Fibroblast of lung (primary cell): ENCODE data around the gene PROSER2. TPM values are rescaled to one million over a fixed set of nuclear protein-coding genes. Genes with fewer than 3 reads are reported as not detected.

ENCODE experiments used
- DNase-seq, 2 donors: peaks; one replicate each; pipeline versions ENCODE4 v3.0.0 to v3.0.0-alpha.2; 2010; ENCODE audit warnings: low read depth in 2 of 2
- H2AFZ ChIP-seq: 2 replicates; pipeline ENCODE4 v1.5.1; 2012; ENCODE audit warnings: low read length, control low read depth, inconsistent platforms
- H3K27ac ChIP-seq: 2 replicates; pipeline ENCODE4 v1.5.1; 2011; ENCODE audit warnings: low read length, control low read depth; ENCODE audit not compliant: insufficient read depth
- H3K27me3 ChIP-seq: 2 replicates; pipeline ENCODE4 v1.5.1; 2011; ENCODE audit warnings: mild to moderate bottlenecking, low read length; ENCODE audit not compliant: control insufficient read depth, insufficient read depth
- H3K36me3 ChIP-seq: 2 replicates; pipeline ENCODE4 v1.5.1; 2011; ENCODE audit warnings: low read length; ENCODE audit not compliant: control insufficient read depth, insufficient read depth
- H3K4me1 ChIP-seq: 2 replicates; pipeline ENCODE4 v1.5.1; 2011; ENCODE audit warnings: low read length; ENCODE audit not compliant: control insufficient read depth, insufficient read depth; ENCODE audit errors: extremely low read depth
- H3K4me2 ChIP-seq: 2 replicates; pipeline ENCODE4 v1.5.1; 2011; ENCODE audit warnings: low read length, control low read depth; ENCODE audit not compliant: insufficient read depth; ENCODE audit errors: extremely low read depth
- H3K4me3 ChIP-seq, 4 experiments: fragments of 200-600 bp in 1 of 4; sonication (generic) in 1 of 4; replicated peaks in 1 of 4; 2 replicates each; pipeline ENCODE4 v1.5.1; 2011 to 2016; ENCODE audit warnings: low read length in 4 of 4, low read depth in 3 of 4, mild to moderate bottlenecking in 3 of 4, control low read depth in 2 of 4, inconsistent platforms in 1 of 4, mixed read lengths in 1 of 4; ENCODE audit not compliant: insufficient read depth in 1 of 4; ENCODE audit errors: control extremely low read depth in 1 of 4
- H3K79me2 ChIP-seq: 2 replicates; pipeline ENCODE4 v1.5.1; 2012; ENCODE audit warnings: mild to moderate bottlenecking, low read length, inconsistent platforms; ENCODE audit not compliant: control insufficient read depth, insufficient read depth
- H3K9ac ChIP-seq: 2 replicates; pipeline ENCODE4 v1.5.1; 2011; ENCODE audit warnings: mild to moderate bottlenecking, low read length, control low read depth; ENCODE audit not compliant: insufficient read depth
- H3K9me3 ChIP-seq: 2 replicates; pipeline ENCODE4 v1.5.1; 2012; ENCODE audit warnings: low read depth, low read length; ENCODE audit not compliant: control insufficient read depth, insufficient read depth
- H4K20me1 ChIP-seq: 2 replicates; pipeline ENCODE4 v1.5.1; 2011; ENCODE audit warnings: low read length; ENCODE audit not compliant: control insufficient read depth, insufficient read depth; ENCODE audit errors: extremely low read depth
- EZH2 ChIP-seq: IDR thresholded peaks from 2 replicates; pipeline ENCODE4 v1.5.1; 2012; ENCODE audit warnings: low read length, control low read depth, mild to moderate bottlenecking; ENCODE audit errors: missing control alignments
- polyA plus RNA-seq, 2 donors: library from polyadenylated mRNA; depleted of rRNA in 1 of 2; stranded (reverse) in 1 of 2; unstranded in 1 of 2; fragments of >200 nt; gene quantifications; 2 replicates each; pipeline ENCODE4 v1.2.1, GENCODE V29; 2011 to 2012; ENCODE audit warnings: missing spikeins in 1 of 2
- total RNA-seq: library from RNA; depleted of rRNA; stranded (reverse); fragments of >200 nt; gene quantifications from 2 replicates; pipeline ENCODE4 v1.2.1, GENCODE V29; 2014
- TF ChIP-seq, protein P1 (sequence below), 2 donors: IDR thresholded peaks in 1 of 2; conservative IDR thresholded peaks in 1 of 2; 1 replicate in 1 of 2; 2 replicates in 1 of 2; pipeline ENCODE4 v1.5.1; 2011 to 2012; ENCODE audit warnings: low read length in 2 of 2, control low read depth in 1 of 2, inconsistent platforms in 1 of 2, low read depth in 1 of 2, mild to moderate bottlenecking in 1 of 2

The PROSER2 gene
- total and polyA plus RNA-seq, 2 donors (not counting 1 experiment from before 2014, with no cell fraction given): 1.2 to 2.6 TPM

DNA sequence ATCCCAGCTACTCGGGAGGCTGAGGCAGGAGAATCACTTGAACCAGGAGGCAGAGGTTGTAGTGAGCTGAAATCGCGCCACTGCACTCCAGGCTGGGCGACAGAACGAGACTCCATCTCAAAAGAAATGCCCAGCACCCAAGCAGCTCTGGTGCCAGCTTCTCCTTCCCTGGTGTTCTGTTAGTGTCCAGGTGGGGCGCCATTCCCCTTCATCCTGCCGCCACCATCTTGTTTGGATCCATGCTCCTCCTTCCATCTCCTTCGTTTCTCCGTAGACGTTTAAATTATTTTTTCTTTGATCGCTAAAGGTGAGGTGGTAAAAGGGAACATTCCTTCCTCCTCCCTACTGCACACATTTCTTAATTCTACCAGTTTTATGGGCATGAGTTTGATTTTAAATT, 30.3 kb downstream of the PROSER2 start:
- no peak overlapping the region for H3K9ac ChIP-seq
- no peak overlapping the region for H2AFZ ChIP-seq
- no peaks in the 10 kb centered on the region for H3K27me3 ChIP-seq
- H3K36me3 ChIP-seq: no peaks in the 10 kb centered on the region
- no peak overlapping the region for H3K4me3 ChIP-seq
- TF ChIP-seq EZH2: no peak
- TF ChIP-seq, protein P1, sequence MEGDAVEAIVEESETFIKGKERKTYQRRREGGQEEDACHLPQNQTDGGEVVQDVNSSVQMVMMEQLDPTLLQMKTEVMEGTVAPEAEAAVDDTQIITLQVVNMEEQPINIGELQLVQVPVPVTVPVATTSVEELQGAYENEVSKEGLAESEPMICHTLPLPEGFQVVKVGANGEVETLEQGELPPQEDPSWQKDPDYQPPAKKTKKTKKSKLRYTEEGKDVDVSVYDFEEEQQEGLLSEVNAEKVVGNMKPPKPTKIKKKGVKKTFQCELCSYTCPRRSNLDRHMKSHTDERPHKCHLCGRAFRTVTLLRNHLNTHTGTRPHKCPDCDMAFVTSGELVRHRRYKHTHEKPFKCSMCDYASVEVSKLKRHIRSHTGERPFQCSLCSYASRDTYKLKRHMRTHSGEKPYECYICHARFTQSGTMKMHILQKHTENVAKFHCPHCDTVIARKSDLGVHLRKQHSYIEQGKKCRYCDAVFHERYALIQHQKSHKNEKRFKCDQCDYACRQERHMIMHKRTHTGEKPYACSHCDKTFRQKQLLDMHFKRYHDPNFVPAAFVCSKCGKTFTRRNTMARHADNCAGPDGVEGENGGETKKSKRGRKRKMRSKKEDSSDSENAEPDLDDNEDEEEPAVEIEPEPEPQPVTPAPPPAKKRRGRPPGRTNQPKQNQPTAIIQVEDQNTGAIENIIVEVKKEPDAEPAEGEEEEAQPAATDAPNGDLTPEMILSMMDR (conservative IDR thresholded peaks at IDR 0.05 in 1 of 2, IDR thresholded peaks at IDR 0.05 in 1 of 2; ENCODE audit: low read depth in 1 of 2, low read length in 2 of 2): peak in 1 of 2 donors; percentile 10
- no peaks in the 10 kb centered on the region for H3K4me1 ChIP-seq
- no peak overlapping the region for H3K4me2 ChIP-seq
- no peaks in the 10 kb centered on the region for H4K20me1 ChIP-seq
- no peaks in the 10 kb centered on the region for H3K79me2 ChIP-seq
- H3K27ac ChIP-seq: no peak overlapping the region
- no peaks in the 10 kb centered on the region for H3K9me3 ChIP-seq
- DNase-seq: no peak

DNA sequence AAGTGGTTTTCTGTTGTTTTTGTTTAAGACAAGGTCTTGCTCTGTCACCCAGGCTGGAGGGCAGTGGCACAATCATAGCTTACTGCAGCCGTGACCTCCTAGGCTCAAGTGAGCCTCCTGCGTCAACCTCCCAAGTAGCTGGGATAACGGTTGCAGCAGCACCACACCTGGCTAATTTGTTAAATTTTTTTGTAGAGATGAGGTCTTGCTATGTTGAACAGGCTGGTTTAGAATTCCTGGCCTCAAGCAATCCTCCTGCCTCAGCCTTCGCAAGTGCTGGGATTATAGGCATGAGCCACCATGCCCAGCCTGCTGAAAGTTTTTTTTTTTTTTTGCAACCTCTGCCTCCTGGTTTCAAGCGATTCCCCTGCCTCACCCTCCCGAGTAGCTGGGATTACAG, 31.1 kb downstream of the PROSER2 start:
- Histone ChIP-seq H3K36me3 (no peaks in the 10 kb centered on the region), H3K4me3 (no peak overlapping the region), H3K27me3 (no peaks in the 10 kb centered on the region), H3K79me2 (no peaks in the 10 kb centered on the region), H2AFZ (no peak overlapping the region), H3K9ac (no peak overlapping the region), H3K9me3 (no peaks in the 10 kb centered on the region), H4K20me1 (no peaks in the 10 kb centered on the region), H3K4me2 (no peak overlapping the region), H3K27ac (no peak overlapping the region), H3K4me1 (no peaks in the 10 kb centered on the region)
- no peak for TF ChIP-seq EZH2
- TF ChIP-seq, protein P1 (conservative IDR thresholded peaks at IDR 0.05 in 1 of 2, IDR thresholded peaks at IDR 0.05 in 1 of 2; ENCODE audit: low read depth in 1 of 2, low read length in 2 of 2): no peak
- DNase-seq: no peak

- Histone ChIP-seq H3K27ac (no peak overlapping the region), H3K4me2 (no peak overlapping the region), H3K36me3 (no peaks in the 10 kb centered on the region), H3K79me2 (no peaks in the 10 kb centered on the region), H3K9me3 (no peaks in the 10 kb centered on the region), H3K4me1 (no peaks in the 10 kb centered on the region), H3K4me3 (no peak overlapping the region), H2AFZ (no peak overlapping the region), H3K27me3 (no peaks in the 10 kb centered on the region), H3K9ac (no peak overlapping the region), H4K20me1 (no peaks in the 10 kb centered on the region)
- TF ChIP-seq, protein P1 (conservative IDR thresholded peaks at IDR 0.05 in 1 of 2, IDR thresholded peaks at IDR 0.05 in 1 of 2; ENCODE audit: low read depth in 1 of 2, low read length in 2 of 2): no peak
- no peak for TF ChIP-seq EZH2
- DNase-seq: no peak
Observed at GRCh38 chr10:11856089-11856488, 32.9 kb downstream of the PROSER2 start.
